H1 (cell line): ENCODE measurements around the gene MTIF2. TPM values are rescaled to one million over a fixed set of nuclear protein-coding genes. Genes with fewer than 3 reads are reported as not detected.

Experiments
- CTCF ChIA-PET: fragments of 300-600 bp; sonication (Branson Sonifier 250); formaldehyde crosslinking; loops from one replicate; lab custom pipeline; 2021; ENCODE audit not compliant: partially characterized antibody; lab: Charles Lee
- POLR2A ChIA-PET: fragments of 300-600 bp; sonication (Branson Sonifier 250); formaldehyde crosslinking; loops from one replicate; lab custom pipeline; 2021; ENCODE audit warnings: inconsistent platforms; ENCODE audit not compliant: partially characterized antibody; lab: Charles Lee
- DNase-seq, 2 experiments: peaks; one replicate each; pipeline versions ENCODE4 v3.0.0 to v3.0.0-alpha.2; 2010 to 2022; ENCODE audit warnings: low spot score in 2 of 2, low read depth in 1 of 2, mixed read lengths in 1 of 2
- FAIRE-seq: peaks from 2 replicates; lab custom pipeline; 2011; peaks lifted over from hg19 to GRCh38; lab: Jason Lieb, UNC
- H2AFZ ChIP-seq: 2 replicates; pipeline ENCODE4 v1.8.1; 2012; ENCODE audit warnings: low read length, inconsistent platforms
- H2AK5ac ChIP-seq: 2 replicates; pipeline ENCODE4 v1.6.1; 2013; ENCODE audit warnings: low read depth, low read length
- H2BK120ac ChIP-seq: replicated peaks from 2 replicates; pipeline ENCODE3; 2013; ENCODE audit warnings: low read depth, low read length, inconsistent platforms
- H2BK12ac ChIP-seq: 2 replicates; pipeline ENCODE4 v1.6.1; 2013; ENCODE audit warnings: low read depth, low read length
- H2BK15ac ChIP-seq: 2 replicates; pipeline ENCODE4 v1.6.1; 2013; ENCODE audit warnings: low read length
- H2BK20ac ChIP-seq: 2 replicates; pipeline ENCODE4 v1.6.1; 2013; ENCODE audit warnings: low read length
- H2BK5ac ChIP-seq: 2 replicates; pipeline ENCODE4 v1.6.1; 2013; ENCODE audit warnings: low read depth, low read length
- H3K14ac ChIP-seq: 2 replicates; pipeline ENCODE4 v1.6.1; 2013; ENCODE audit warnings: inconsistent platforms; ENCODE audit not compliant: insufficient read length
- H3K18ac ChIP-seq: 2 replicates; pipeline ENCODE4 v1.6.1; 2013; ENCODE audit warnings: low read length; ENCODE audit errors: extremely low read depth
- H3K23ac ChIP-seq: 2 replicates; pipeline ENCODE4 v1.6.1; 2013; ENCODE audit warnings: inconsistent platforms; ENCODE audit not compliant: insufficient read length
- H3K23me2 ChIP-seq: 2 replicates; pipeline ENCODE4 v1.6.1; 2013; ENCODE audit warnings: low read depth, low read length
- H3K27ac ChIP-seq: 2 replicates; pipeline ENCODE4 v1.6.1; 2011; ENCODE audit warnings: low read depth, low read length, inconsistent platforms
- H3K27me3 ChIP-seq, 4 experiments: replicated peaks in 1 of 4; 1 replicate in 1 of 4; 2 replicates in 3 of 4; pipeline versions ENCODE4 v1.6.1 to v1.8.1; 2011 to 2013; ENCODE audit warnings: low read length in 3 of 4, mild to moderate bottlenecking in 3 of 4, inconsistent platforms in 2 of 4, mixed read lengths in 2 of 4, moderate library complexity in 1 of 4; ENCODE audit not compliant: control insufficient read depth in 3 of 4, insufficient read depth in 3 of 4; ENCODE audit errors: extremely low read depth in 1 of 4
- H3K36me3 ChIP-seq, 4 experiments: 2 replicates each; pipeline versions ENCODE4 v1.6.1 to v1.8.1; 2011 to 2013; ENCODE audit warnings: mild to moderate bottlenecking in 4 of 4, low read length in 3 of 4, moderate library complexity in 2 of 4, control low read depth in 1 of 4, inconsistent platforms in 1 of 4; ENCODE audit not compliant: insufficient read depth in 4 of 4, control insufficient read depth in 2 of 4
- H3K4ac ChIP-seq: replicated peaks from 2 replicates; pipeline ENCODE3; 2013; ENCODE audit warnings: low read length, low read depth, mixed read lengths, inconsistent platforms; ENCODE audit not compliant: insufficient read length
- H3K4me1 ChIP-seq, 4 experiments: replicated peaks in 1 of 4; 1 replicate in 1 of 4; 2 replicates in 3 of 4; pipeline versions ENCODE4 v1.6.1 to v1.8.1; 2011 to 2013; ENCODE audit warnings: low read length in 3 of 4, inconsistent platforms in 2 of 4, mixed read lengths in 1 of 4; ENCODE audit not compliant: insufficient read depth in 4 of 4, control insufficient read depth in 3 of 4
- H3K4me2 ChIP-seq, 2 experiments: 2 replicates each; pipeline versions ENCODE4 v1.6.1 to v1.8.1; 2011 to 2013; ENCODE audit warnings: low read depth in 2 of 2, low read length in 2 of 2, control low read depth in 1 of 2, inconsistent platforms in 1 of 2, mild to moderate bottlenecking in 1 of 2; ENCODE audit not compliant: insufficient read depth in 1 of 2
- H3K4me3 ChIP-seq, 4 experiments: fragments of 200-600, 300-600 bp in 1 of 4; sonication (generic), shearing (Covaris generic), sonication (Bioruptor Twin) in 1 of 4; 2 replicates each; pipeline versions ENCODE4 v1.5.1 to v1.8.1; 2011 to 2016; ENCODE audit warnings: low read length in 4 of 4, low read depth in 3 of 4, control low read depth in 2 of 4, inconsistent platforms in 2 of 4, mild to moderate bottlenecking in 2 of 4, mixed read lengths in 1 of 4, moderate library complexity in 1 of 4; ENCODE audit not compliant: insufficient read depth in 2 of 4; ENCODE audit errors: extremely low read depth in 1 of 4
- H3K56ac ChIP-seq: replicated peaks from 2 replicates; pipeline ENCODE3; 2013; ENCODE audit warnings: low read depth, mild to moderate bottlenecking, mixed read lengths, low read length, inconsistent platforms; ENCODE audit not compliant: insufficient read length
- H3K79me1 ChIP-seq: 2 replicates; pipeline ENCODE4 v1.6.1; 2013; ENCODE audit warnings: low read depth, low read length, control low read depth
- H3K79me2 ChIP-seq, 2 experiments: 2 replicates each; pipeline versions ENCODE4 v1.6.1 to v1.8.1; 2012 to 2013; ENCODE audit warnings: low read length in 2 of 2, mild to moderate bottlenecking in 2 of 2, inconsistent platforms in 1 of 2; ENCODE audit not compliant: insufficient read depth in 2 of 2, control insufficient read depth in 1 of 2
- H3K9ac ChIP-seq, 4 experiments: replicated peaks in 1 of 4; 1 replicate in 1 of 4; 2 replicates in 3 of 4; pipeline versions ENCODE4 v1.6.1 to v1.8.1; 2011 to 2013; ENCODE audit warnings: low read depth in 3 of 4, low read length in 3 of 4, control low read depth in 2 of 4, mild to moderate bottlenecking in 2 of 4, moderate library complexity in 2 of 4, inconsistent platforms in 1 of 4; ENCODE audit errors: extremely low read depth in 1 of 4
- H3K9me3 ChIP-seq, 2 experiments: 2 replicates each; pipeline versions ENCODE4 v1.6.1 to v1.8.1; 2012 to 2013; ENCODE audit warnings: mild to moderate bottlenecking in 2 of 2, moderate library complexity in 2 of 2, control low read depth in 1 of 2, inconsistent platforms in 1 of 2, low read depth in 1 of 2, low read length in 1 of 2, mixed read lengths in 1 of 2; ENCODE audit not compliant: insufficient read depth in 2 of 2
- H4K20me1 ChIP-seq, 2 experiments: replicated peaks in 1 of 2; 2 replicates each; pipeline versions ENCODE3 to v1.8.1; 2011 to 2013; ENCODE audit warnings: inconsistent platforms in 2 of 2, low read length in 2 of 2, mild to moderate bottlenecking in 1 of 2; ENCODE audit not compliant: insufficient read depth in 2 of 2, control insufficient read depth in 1 of 2
- H4K5ac ChIP-seq: 2 replicates; pipeline ENCODE4 v1.6.1; 2013; ENCODE audit warnings: low read length, low read depth, mixed read lengths, inconsistent platforms; ENCODE audit not compliant: insufficient read length
- H4K8ac ChIP-seq: 2 replicates; pipeline ENCODE4 v1.8.0; 2013; ENCODE audit warnings: mild to moderate bottlenecking, moderate library complexity, low read length, inconsistent platforms; ENCODE audit not compliant: insufficient read depth; ENCODE audit errors: extremely low read depth
- H4K91ac ChIP-seq: replicated peaks from 2 replicates; pipeline ENCODE3; 2013; ENCODE audit warnings: low read length, mixed read lengths, inconsistent platforms; ENCODE audit not compliant: insufficient read length
- FOSL1 ChIP-seq: IDR thresholded peaks from 2 replicates; pipeline ENCODE4 v1.6.1; 2011; ENCODE audit warnings: mild to moderate bottlenecking, low read depth, low read length, moderate library complexity; ENCODE audit not compliant: insufficient read depth
- GTF2F1 ChIP-seq: IDR thresholded peaks from 2 replicates; pipeline ENCODE4 v1.6.1; 2012; ENCODE audit warnings: low read depth, low read length, improper control_type of control experiment, borderline replicate concordance
- RBBP5 ChIP-seq: IDR thresholded peaks from 2 replicates; pipeline ENCODE4 v1.7.1; 2012; ENCODE audit warnings: low read depth, mild to moderate bottlenecking, inconsistent platforms, low read length, moderate library complexity, borderline replicate concordance
- SIN3A ChIP-seq, 2 experiments: IDR thresholded peaks in 1 of 2; conservative IDR thresholded peaks in 1 of 2; 2 replicates each; pipeline ENCODE4 v1.6.1; 2011 to 2012; ENCODE audit warnings: low read length in 2 of 2, improper control_type of control experiment in 1 of 2, low read depth in 1 of 2, mild to moderate bottlenecking in 1 of 2
- SRF ChIP-seq: IDR thresholded peaks from 2 replicates; pipeline ENCODE4 v1.6.1; 2011; ENCODE audit warnings: mild to moderate bottlenecking, low read depth, low read length, moderate library complexity
- TBP ChIP-seq: IDR thresholded peaks from 2 replicates; pipeline ENCODE4 v1.6.1; 2011; ENCODE audit warnings: low read depth, low read length, improper control_type of control experiment
- TEAD4 ChIP-seq: IDR thresholded peaks from 2 replicates; pipeline ENCODE4 v1.6.1; 2012; ENCODE audit warnings: low read depth, low read length, inconsistent platforms, mixed read lengths
- WGBS, 2 experiments: shearing (Covaris generic) in 1 of 2; methylation state at CpG; one replicate each; pipeline versions ENCODE4 v1.1.6 to v1.1.7; 2013 to 2015; ENCODE audit warnings: low lambda C conversion rate in 2 of 2, mixed read lengths in 2 of 2, inconsistent platforms in 1 of 2, low coverage in 1 of 2, missing lambda C conversion rate in 1 of 2; ENCODE audit not compliant: insufficient replicate concordance in 2 of 2, insufficient coverage in 1 of 2, insufficient read length in 1 of 2; ENCODE audit errors: extremely low coverage in 1 of 2, missing lambda C conversion rate in 1 of 2; 5-methylcytosine and 5-hydroxymethylcytosine counted together
- polyA plus RNA-seq, 7 experiments: library from polyadenylated mRNA; depleted of rRNA in 3 of 7; stranded (reverse) in 5 of 7; unstranded in 2 of 7; fragments of >200 nt in 5 of 7; fragments of 200-250 nt in 2 of 7; gene quantifications; 1 replicate in 5 of 7; 2 replicates in 1 of 7; 4 replicates in 1 of 7; pipeline versions ENCODE4 v1.2.1 to v1.2.3, GENCODE V29; 2011 to 2013; ENCODE audit warnings: missing spikeins in 2 of 7, mixed read lengths in 2 of 7
- total RNA-seq: library from RNA; stranded (reverse); fragmentation: NEBNext Ultra II Directional; extraction: Animal tissue kit (Norgen Biotek cat#: 25700); gene quantifications from 2 replicates; pipeline ENCODE4 v1.2.1, GENCODE V29; 2021

Gene MTIF2
- total and polyA plus RNA-seq, 2 of the 8 experiments (the other 6 are each of a cell fraction or from before 2014, with no cell fraction given), result 11.0 to 36.0 TPM

DNA sequence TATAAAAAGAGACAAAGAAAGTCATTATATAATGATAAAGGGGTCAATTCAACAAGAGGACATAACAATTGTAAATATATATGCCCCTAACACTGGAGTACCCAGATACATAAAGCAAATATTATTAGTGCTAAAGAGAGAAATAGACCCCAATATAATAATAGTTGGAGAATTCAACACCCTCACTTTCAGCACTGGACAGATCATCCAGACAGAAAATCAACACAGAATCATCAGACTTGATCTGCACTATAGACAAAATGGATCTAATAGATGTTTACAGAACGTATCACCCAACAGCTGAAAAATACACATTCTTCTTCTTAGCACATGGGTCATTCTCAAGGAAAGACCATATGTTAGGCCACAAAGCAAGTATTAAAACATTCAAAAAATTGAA lies 68.6 kb downstream of the MTIF2 start:
- WGBS, 2 experiments, result 82% methylated on average over 1 of the region's 1 CpG; no CpG with 5 or more reads in 1 of the 2 experiments
- no peaks in the 10 kb centered on the region for H3K27me3 ChIP-seq
- no peak overlapping the region for H3K56ac ChIP-seq
- no peak overlapping the region for H3K27ac ChIP-seq
- FAIRE-seq (no peak), DNase-seq (no peak)
- no peak overlapping the region for H4K8ac ChIP-seq
- no peak overlapping the region for H3K18ac ChIP-seq
- H3K4ac ChIP-seq, result no peak overlapping the region
- H3K23me2 ChIP-seq, result no peaks in the 10 kb centered on the region
- H2BK5ac ChIP-seq, result no peak overlapping the region
- no peak overlapping the region for H3K14ac ChIP-seq
- ChIA-PET CTCF (no interaction called here), POLR2A (no interaction called here)
- H3K9ac ChIP-seq, result no peak overlapping the region
- no peak overlapping the region for H2BK15ac ChIP-seq
- H3K79me2 ChIP-seq, result no peaks in the 10 kb centered on the region
- no peak overlapping the region for H2AK5ac ChIP-seq
- no peaks in the 10 kb centered on the region for H3K4me1 ChIP-seq
- H2BK12ac ChIP-seq, result no peak overlapping the region
- H3K23ac ChIP-seq, result no peak overlapping the region
- no peak overlapping the region for H3K4me2 ChIP-seq
- H4K5ac ChIP-seq, result no peak overlapping the region
- H2BK20ac ChIP-seq, result no peak overlapping the region
- H3K79me1 ChIP-seq, result no peaks in the 10 kb centered on the region
- no peaks in the 10 kb centered on the region; a peak in 1 of 4 replicates for H3K9me3 ChIP-seq
- H4K91ac ChIP-seq, result no peak overlapping the region
- peaks cover 0 to 2% of the 10 kb centered on the region in 2 experiments for H4K20me1 ChIP-seq
- peaks cover 0 to 5% (median 0%) of the 10 kb centered on the region in 4 experiments; a peak in 1 of 8 replicates for H3K36me3 ChIP-seq
- TF ChIP-seq TBP (no peak), GTF2F1 (no peak), RBBP5 (no peak), SIN3A (conservative IDR thresholded peaks at IDR 0.05 in 1 of 2, IDR thresholded peaks at IDR 0.05 in 1 of 2; ENCODE audit: low read depth in 1 of 2, low read length in 2 of 2) (no peak), TEAD4 (no peak), FOSL1 (no peak), SRF (no peak)
- no peak overlapping the region for H2AFZ ChIP-seq
- no peak overlapping the region for H2BK120ac ChIP-seq
- H3K4me3 ChIP-seq, result no peak overlapping the region
